IgD-negative memory B cell (primary cell): ENCODE measurements around the gene CHMP2B. TPM values are rescaled to one million over a fixed set of nuclear protein-coding genes. Genes with fewer than 3 reads are reported as not detected.

Experiments
- polyA plus RNA-seq: library from polyadenylated mRNA; unstranded; fragments of 300-500 nt; fragmentation: Illumina TruSeq; gene quantifications from one replicate; pipeline ENCODE4 v1.2.3, GENCODE V29; 2021

Gene CHMP2B
- polyA plus RNA-seq, 1 donor from 2014 or later = 59.2 TPM

Other genes starting within 250 kb of the CHMP2B start
- not detected for gene VGLL3, start 236.2 kb upstream of the CHMP2B start, polyA plus RNA-seq
- gene POU1F1, start 49.3 kb downstream of the CHMP2B start, polyA plus RNA-seq = not detected